Middle frontal gyrus (tissue), 1 donor: ENCODE data around the gene RPS3A.
A peak's percentile ranks its signal among the peaks of the same experiment; 100 is the strongest.
"Not testable (repeated sequence)": the region's sequence is repeated elsewhere in the genome, so short reads cannot be mapped to it uniquely, and the experiment has no call there.

Experiments
- DNase-seq: peaks from one replicate; pipeline ENCODE4 v3.0.0-alpha.2; 2015; ENCODE audit warnings: low spot score; ENCODE audit errors: extremely low spot score

Gene RPS3A

DNA sequence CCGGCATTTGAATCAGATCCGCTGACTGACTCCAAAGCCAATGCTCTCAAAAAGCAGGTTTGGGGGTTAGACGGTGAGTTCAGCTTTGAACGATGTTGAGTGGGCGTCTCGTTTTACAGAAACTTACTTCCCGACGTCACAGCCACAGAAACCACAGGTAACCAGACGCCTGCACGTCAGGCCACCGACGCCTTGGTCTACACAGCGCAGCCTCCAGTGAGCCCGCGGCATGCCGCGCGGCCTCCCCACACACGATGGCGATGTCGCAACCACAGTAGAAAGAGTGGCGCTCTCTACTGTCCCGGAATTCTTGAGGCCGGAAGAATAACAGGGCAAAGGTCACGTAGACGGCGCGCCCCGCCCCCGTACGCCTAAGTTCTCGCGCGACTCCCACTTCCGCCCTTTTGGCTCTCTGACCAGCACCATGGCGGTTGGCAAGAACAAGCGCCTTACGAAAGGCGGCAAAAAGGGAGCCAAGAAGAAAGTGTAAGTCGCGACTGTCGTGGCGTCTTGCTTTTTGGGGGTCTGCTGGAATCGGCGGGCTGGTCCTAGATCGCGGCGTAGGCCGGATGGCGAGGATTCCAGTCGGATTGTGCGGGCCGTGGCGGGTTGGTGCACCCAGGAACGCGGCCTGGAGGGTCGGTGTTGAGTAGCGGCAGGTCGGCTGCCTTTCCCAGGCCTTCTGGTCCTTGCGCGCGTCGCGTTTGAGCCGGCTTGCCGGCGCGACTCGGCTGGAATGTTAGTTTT lies at the start of gene RPS3A:
Gene RPS3A, plus strand, starts transcription at position 400 of the 747 bp plus-strand sequence. Its CDS starts 25 bp downstream, at position 425.
- DNase-seq, result peak; percentile 93

DNA sequence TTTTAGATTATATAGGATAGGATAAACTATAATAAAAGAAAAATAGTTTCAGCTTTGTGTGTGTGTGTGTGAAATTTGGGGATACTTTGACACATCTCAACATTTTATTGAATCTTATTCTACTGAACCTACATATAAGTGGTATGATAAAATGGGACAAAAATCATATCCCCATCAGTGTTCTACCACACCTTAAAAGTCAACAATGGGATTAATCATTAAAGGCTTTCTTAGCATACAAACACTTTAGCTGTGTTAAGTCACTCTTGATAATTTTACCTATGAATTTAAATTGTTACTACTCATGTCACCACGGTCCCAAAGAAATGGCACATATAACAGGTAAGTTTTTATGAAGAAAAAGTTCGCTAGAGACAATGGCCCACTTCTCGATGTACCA lies 46.6 kb upstream of the RPS3A start:
- no peak for DNase-seq

DNA sequence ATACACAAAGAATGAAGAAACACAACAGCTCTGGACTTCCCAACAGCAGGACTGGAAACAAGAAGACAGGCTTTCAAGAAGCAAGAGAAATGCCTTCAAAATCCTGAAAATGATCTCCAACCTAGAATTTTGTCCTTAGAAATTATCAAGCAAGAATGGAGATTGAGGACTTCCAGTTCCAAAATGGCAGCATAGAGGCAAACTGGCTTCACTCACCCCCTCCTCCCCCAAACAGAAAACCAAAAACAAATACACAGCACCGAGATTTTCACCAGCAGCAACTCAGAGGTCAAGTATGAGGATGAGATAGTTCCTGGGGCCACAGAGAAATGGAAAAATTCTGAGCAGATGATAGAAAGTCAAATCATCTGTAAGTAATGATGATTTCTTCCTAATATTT lies 43.9 kb upstream of the RPS3A start:
- DNase-seq, result no peak

DNA sequence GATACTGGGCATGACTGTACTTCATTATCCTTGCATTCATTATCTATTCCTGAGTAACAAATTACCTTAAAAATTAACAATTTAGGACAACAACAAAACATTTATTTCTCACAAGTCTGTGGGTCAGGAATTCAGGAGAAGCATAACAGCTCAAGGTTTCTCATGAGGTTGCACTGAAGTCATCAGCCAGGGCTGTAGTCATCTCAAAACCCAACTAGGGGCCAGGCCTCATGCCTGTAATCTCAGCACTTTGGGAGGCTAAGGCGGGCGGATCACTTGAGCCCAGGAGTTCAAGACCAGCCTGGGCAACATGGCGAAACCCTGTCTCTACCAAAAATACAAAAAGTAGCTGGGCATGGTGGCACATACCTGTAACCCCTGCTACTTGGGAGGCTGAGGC lies 36.3 kb upstream of the RPS3A start:
- DNase-seq, result not testable (repeated sequence)

DNA sequence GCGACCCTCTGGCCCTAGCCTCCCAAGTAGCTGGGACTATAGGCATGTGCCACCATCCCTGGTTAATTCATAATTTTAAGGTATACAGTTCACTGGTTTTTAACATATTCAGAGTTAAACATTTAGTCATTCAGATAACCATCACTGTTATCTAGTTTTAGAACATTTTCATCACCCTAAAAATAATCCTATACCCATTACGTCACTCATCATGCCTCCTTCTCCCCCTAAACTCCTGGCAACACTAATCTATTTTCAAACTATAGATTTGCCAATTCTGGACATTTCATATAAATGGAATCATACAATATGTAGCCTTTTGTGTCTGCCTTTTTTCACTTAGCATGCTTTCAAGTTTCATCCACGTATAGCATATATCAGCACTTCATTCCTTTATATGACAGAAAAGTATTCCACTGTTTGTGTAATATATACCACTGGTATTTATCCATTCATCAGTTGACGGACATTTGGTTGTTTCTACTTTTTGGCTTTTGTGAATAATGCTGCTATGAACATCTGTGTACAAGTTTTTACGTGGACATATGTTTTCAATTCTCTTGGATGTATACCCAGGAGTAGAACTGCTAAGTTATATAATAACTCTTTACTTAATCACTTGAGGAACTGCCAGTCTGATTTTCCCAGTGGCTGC lies 32.0 kb upstream of the RPS3A start:
- no peak for DNase-seq

DNA sequence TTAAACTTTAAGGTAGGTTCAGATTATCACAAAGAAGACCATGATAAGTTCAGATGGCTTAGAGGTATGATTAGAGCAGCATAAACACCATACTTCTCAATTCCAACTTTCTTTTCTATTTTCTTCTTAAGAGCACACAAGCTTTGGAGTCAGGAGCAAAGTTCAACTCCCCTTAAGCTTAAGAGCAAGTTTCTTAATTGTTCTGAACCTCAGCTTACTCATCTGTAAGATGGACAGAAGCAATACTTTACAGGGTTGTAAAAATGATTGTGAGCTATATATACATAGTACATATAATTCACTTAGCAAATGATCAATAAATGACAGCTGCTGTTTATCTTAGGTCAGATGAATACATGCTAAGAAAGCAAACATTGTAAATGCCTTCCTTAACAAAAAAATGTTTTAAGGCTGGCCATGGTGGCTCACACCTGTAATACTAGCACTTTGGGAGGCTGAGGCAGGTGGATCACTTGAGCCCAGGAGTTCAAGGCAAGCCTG lies 25.0 kb upstream of the RPS3A start:
- no peak for DNase-seq

DNA sequence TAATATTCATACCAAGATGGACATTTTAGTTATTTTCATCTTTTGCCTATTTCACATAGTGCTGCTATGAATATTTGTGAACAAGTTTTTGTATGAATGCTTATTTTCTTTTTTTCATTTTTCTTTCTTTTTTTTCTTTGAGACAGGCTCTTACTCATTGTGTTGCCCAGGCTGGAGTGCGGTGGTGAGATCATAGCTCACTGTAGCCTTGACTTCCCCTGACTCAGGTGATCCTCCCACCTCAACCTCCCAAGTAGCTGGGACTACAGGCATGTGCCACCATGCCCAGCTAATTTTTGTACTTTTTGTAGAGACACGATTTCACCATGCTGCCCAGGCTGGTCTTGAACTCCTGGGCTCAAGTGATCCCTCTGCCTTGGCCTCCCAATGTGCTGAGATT lies 21.4 kb upstream of the RPS3A start:
- DNase-seq, result not testable (repeated sequence)

DNA sequence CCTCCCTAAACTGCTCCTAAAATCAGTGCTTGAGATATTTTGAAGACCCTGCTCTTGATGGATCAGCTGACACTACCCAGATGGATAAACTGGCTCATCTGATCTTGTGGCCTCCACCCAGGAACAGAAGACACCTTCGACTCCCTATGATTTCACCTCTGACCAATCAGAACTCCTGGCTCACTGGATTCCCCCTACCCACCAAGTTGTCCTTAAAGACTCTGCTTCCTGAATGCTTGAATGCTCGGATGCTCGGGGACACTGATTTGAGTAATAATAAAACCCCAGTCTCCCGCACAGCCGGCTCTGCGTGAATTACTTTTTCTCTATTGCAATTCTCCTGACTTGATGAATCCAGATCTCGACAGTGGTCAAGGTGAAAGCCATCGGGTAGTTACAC lies 12.0 kb upstream of the RPS3A start:
- no peak for DNase-seq

DNA sequence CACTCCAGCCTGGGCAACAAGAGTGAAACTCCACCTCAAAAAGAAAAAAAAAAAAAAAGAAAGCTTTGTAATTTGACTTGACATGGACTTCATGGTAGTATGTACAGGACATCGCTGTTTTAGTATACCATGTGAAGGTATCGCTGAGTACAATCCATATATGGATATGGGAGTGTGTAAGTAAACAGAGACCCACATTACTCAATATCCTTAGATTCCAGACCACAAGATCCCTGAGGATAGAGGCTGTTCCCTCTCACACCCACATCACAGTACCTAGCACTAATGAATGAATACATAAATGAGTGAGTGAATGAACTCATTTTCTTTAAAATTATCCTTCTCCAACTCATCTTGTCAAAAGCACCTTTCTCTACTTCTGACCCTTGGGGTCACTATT lies 8.4 kb upstream of the RPS3A start:
- DNase-seq, result no peak

DNA sequence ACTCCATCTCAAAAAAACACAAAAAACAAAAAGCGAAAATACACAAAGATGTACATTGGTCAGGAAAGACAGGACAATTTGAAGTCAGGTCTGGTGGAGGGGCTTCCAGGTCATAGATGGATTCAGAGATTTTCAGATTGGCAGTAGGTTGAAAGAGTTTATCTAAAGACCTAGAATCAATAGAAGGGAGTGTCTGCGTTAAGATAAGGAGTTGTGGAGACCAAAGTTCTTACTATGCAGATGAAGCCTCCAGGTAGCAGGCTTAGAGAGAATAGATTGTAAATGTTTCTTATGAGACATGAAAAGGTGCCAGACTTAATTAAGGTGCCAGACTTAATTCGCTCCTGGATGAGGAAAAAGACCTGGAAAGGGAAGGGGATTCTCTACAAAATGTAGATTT lies 6.9 kb upstream of the RPS3A start:
- no peak for DNase-seq

DNA sequence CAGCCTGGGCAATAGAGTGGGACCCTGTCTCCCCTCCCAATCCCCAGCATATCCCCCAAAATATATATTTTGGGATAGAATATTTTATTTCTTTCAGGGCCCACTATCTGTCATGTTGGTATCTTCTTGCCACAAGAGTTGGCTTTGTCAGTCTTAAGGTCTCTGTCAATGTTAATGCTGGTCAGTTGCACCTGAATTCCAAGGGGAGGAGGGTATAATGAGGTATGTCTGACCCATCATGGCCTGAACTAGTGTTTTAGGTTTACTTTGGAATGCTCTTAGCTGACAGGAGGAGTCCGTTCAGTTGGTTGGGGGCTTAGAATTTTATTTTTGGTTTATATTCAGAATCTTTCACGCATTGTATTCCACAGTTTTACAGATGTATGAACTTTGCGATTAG lies 6.2 kb upstream of the RPS3A start:
- no peak for DNase-seq

DNA sequence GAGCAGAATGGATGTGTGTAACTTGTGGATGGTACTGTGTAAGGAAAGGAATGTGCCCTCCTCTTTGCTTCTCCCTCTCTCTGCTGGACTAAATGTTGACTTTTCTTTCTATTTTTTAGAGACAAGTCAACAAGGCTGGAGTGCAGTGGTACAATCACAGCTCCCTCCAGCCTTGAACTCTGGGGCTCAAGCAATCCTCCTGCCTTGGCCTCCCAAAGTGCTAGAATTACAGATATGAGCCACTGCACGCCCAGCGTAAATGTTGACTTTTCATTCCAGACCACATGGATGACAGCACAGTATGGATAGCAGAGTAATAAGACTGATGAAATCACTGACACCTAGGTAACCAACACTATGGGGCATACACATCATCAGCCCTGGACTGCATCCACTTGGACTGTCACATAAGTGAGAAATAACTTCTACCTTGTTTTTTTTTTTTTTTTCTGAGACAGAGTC lies 5.1 kb upstream of the RPS3A start:
- no peak for DNase-seq

DNA sequence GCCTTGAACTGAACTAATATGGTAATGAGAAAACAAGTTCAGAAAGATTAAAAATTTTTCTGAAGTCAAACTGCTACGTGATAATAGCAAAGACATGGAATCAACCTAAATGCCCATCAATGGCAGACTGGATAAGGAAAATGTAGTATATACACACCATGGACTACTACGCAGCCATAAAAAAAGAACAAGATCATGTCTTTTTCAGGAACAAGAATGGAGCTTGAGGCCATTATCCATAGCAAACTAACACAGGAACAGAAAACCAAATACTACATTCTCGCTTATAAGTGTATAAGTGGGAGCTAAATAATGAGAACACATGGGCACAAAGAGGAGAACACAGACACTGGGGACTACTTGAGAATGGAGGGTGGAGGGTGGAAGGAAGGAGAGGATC lies 4.3 kb upstream of the RPS3A start:
- no peak for DNase-seq

DNA sequence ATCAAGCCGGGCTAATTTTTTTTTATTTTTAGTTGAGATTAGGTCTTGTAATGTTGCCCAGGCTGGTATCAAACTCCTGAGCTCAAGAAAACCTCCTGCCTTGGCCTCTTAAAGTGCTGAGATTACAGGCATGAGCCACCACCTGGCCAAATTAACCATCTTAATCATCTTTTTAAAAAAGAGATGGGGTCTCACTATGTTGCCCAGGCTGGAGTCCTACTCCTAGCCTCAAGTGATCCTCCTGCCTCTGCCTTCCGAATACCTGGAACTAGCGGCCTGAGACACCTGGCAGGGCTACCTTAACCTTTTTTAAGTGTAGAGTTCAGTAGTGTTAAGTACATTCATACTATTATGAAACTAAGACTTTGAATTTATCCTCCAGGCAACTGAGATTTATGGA lies 1.7 kb upstream of the RPS3A start:
- DNase-seq, result no peak

DNA sequence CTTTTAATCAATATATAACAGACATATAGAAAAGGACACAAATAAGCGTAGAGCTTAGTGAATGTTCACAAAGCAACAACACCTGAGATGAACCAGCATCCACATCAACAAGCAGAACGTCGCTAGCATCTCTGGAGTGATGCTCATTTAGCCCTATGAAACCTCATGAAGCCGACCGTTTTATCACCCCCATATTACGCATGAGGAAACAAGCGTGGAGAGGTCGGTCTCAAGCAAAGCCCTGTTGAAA lies 524 bp upstream of the RPS3A start:
- no peak for DNase-seq

DNA sequence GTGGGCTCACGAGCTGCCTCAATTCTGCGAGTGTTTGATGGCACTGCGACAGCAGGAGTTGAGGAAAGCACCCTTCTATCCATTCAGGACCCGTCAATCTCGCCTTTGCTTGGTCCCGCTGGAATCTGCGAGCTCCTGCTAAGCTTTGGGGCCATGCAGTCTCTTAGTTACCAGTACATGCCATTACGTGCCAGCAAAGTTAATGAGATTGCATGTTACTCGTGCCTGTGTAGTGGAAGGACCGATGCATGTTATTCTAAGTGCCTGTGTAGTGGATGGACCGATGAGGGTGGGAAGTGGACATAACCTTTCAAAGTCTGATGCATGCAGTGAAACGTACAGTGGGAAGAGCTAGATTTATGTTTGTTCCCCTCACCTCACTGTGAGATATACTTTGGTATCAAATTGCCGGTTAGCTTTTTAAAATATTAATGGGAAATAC lies 569 bp downstream of the RPS3A start:
- no peak for DNase-seq

DNA sequence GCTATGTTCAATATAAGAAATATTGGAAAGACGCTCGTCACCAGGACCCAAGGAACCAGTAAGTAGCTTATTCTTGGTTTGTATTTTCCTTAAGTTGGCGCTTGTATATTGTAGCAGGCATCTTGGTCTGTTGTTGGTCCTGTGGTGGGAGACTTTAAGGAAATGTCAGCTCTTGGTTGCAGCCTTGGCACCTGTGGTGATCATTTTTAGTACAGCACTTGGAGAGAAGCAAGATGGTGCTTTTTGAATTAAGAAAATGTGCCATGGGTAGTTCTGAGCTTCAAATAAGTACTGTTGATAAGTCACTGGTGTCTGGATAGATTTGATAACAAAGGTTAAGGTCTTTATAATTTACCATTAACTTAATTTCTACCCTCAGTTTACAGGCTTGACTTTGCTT lies 1.1 kb downstream of the RPS3A start:
- DNase-seq, result no peak

DNA sequence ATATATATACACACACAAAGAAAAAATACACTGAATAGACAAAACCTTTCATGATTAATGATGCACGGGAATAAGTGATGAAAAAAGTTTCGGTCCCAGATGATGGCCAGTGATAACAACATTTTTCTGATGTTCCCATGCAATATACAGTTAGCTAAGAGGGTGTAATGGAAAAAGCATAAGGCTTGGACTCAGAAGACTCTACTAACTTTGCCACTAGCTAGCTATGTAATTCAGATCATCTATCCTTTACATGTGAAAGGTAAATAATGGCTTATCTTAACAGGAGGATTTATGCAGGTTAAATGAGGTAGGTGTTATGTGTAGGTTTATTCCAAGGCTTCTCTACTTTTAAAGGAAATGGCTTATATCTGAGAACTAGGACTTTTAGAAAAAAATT lies 4.3 kb downstream of the RPS3A start:
- no peak for DNase-seq

DNA sequence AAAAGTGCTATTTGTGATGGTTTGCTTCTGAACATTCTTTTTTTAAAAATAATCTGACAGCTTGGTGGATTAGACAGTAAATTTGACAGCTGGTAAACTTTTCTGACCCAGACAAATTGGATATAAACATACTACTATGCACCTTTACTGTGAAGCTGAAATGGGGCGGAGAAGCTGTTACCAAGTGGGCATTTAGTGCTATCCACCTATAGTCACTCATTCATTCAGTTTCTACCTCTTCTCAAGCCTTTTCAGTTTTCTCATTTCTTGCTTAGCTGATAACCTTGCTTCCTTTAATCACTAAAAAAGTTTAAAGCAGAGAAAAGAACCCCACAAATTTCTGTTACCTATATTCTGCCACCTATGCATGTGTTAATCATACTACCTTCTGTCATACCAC lies 5.2 kb downstream of the RPS3A start:
- no peak for DNase-seq

DNA sequence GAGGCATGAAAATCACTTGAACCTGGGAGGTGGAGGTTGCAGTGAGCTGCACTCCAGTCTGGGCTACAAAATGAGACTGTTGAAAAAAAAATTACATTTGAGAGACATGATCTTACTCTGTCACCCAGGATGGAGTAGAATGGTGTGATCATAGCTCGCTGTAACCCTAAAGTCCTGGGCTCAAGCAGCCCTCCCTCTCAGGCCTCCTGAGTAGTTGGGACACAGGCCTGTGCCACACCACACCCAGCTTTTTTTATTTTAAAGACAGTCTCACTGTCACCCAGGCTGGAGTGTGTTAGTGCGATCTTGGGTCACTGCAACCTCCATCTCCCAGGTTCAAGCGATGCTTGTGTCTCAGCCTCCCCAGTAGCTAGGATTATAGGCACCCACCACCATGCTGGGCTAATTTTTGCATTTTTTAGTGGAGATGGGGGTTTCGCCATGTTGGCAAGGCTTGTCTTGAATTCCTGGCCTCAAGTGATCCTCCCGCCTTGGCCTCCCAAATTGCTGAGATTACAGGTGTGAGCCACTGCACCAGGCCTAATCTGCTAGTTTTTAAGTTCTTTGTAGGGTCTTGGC lies 6.1 kb downstream of the RPS3A start:
- no peak for DNase-seq

DNA sequence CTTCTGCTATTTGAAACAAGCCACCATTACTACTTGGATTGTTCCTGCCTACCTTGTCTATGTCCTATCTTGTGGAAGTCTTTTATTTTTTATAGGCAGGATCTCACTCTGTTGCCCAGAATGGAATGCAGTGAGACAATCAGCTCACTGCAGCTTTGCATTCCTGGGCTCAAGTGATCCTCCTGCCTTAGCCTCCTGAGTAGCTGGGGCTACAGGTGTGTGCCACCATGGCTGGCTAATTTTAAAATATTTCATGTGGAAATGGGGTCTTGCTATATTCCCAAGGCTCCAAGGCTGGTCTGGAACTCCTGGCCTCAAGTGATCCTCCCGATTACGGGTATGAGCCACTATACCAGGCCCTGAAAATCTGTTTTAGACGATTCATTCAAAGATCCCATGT lies 7.6 kb downstream of the RPS3A start:
- no peak for DNase-seq

DNA sequence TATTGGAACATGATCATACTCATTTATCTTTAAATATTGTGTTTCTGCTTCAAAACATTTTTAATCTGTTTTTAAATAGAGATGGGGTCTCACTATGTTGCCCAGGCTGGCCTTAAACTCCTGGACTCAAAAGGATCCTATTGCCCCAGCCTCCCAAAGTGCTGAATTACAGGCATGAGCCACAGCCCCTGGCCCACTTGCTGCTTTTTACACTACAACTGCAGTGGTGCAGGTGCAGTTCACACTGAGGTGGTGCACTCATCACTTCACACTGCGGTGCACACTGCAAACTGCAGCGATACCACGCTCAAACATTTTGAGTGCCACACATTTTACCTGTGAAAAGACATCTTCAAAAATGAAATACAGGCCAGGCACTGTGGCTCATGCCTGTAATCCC lies 10.8 kb downstream of the RPS3A start:
- no peak for DNase-seq

DNA sequence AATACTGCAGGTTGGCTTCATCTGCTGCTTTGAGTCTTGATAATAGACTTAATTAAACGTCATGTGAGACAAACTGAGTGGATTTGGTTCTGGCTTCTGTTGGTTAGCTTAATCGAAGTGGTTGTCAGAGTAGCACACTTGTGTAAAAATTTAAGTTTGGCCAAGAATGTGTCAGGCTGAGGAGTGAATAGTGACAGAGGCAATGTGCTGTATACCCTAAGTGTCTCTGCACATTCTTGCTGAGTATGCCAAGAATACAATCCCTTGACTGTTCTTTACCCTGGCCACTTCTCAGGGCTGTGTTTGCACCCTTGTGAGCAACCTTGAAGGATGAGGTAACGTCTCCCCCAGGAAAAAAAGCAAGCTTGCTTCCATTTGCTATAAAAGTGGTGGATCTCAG lies 14.9 kb downstream of the RPS3A start:
- no peak for DNase-seq
